IPS-18c (cell line): ENCODE data around the gene ZNRD2.
"Not testable (repeated sequence)": the region's sequence is repeated elsewhere in the genome, so short reads cannot be mapped to it uniquely, and the experiment has no call there.

Source experiments
- H3K4me3 ChIP-seq: 2 replicates; pipeline ENCODE4 v1.7.0; 2013; ENCODE audit warnings: low read depth, mild to moderate bottlenecking, low read length, moderate library complexity; ENCODE audit not compliant: insufficient read depth
- H3K9me3 ChIP-seq: one replicate; pipeline ENCODE4 v1.6.1; 2013; ENCODE audit warnings: mild to moderate bottlenecking, low read length, moderate library complexity; ENCODE audit not compliant: control insufficient read depth, insufficient read depth

Gene ZNRD2

DNA sequence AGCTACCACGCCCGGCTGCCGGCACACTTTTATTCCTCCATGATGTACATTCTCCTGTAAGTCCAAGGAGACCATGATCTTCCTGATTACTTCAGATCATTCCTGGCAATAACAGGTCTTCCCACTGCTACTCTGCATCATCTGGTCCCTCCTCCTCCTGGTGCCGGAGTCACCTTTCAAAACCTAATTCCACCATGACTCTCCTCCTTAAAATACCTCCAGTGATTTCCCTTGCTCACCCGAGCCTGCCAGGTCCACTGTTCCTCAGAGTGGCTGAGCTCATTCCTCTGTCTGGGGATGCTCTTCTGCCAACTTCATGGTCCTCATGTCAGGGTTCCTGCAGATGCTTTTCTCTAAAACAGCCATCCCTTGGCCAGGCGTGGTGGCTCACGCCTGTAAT lies 8.3 kb upstream of the ZNRD2 start:
- H3K9me3 ChIP-seq = no peaks in the 10 kb centered on the region
- no peak overlapping the region for H3K4me3 ChIP-seq

DNA sequence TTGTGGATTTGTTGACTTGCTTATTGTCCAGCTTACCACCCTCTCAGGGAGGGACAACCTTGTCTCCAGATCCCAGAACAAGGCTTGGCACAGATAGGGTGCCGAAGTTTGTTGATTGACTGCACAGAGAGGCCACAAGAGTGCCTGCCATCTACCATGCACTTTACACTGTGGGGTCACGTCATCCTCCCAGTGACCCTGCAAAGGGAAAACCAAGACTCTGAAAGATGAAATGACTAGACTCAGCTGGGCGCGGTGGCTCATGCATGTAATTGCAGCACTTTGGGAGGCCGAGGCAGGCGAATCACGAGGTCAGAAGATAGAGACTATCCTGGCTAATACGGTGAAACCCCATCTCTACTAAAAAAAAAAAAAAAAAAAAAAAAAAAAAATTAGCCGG lies 7.5 kb upstream of the ZNRD2 start:
- H3K4me3 ChIP-seq = no peak overlapping the region
- no peaks in the 10 kb centered on the region for H3K9me3 ChIP-seq

DNA sequence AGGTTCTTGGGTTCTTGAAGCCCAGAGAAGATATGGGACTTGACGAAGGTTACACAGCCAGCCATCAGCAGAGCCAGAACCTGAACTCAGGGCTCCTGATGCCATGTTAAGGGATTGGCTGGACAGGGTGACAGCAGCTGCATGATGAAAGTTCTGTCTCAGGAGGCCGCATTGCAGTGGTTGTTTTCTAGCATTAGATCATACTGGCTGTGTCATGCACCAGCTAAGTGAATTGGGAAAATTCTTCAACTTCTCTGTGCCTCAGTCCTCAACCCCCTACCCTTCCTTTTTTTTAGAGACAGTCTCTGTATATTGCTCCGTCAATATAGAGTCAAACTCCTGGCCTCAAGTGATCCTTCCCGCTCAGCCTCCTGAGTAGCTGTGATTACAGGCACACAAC lies 6.7 kb upstream of the ZNRD2 start:
- H3K9me3 ChIP-seq = no peaks in the 10 kb centered on the region

DNA sequence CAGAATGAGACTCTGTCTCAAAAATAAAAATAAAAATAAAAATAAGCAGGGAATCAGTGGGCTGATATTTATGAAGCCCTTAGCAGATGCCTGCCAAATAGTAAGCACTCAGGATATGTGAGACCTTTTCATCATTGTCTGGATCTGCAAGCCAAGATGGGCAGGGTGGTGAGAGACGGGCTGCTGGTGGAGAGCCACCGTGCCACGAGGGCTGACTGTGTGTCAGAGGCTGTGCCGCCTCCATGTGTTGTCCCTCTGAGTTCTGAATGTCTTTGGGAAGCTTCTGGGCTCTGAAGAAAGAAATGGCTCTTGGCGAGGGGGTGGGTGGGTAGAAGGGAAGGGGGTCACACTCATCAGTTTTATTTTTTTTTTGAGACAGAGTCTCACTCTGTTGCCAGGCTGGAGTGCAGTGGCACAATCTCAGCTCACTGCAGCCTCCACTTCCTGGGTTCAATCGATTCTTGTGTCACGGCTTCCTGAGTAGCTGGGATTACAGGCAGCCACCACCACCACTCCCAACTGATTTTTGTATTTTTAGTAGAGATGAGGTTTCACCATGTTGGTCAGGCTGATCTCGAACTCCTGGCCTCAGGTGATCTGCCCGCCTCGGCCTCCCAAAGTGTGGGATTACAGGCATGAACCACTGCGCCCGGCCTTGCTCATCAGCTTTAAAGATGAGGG lies 5.3 kb upstream of the ZNRD2 start:
- H3K9me3 ChIP-seq, H3K4me3 ChIP-seq: not testable (repeated sequence)

More for the DNA sequence above, 6.7 kb upstream of the ZNRD2 start:
- H3K4me3 ChIP-seq = no peak overlapping the region

DNA sequence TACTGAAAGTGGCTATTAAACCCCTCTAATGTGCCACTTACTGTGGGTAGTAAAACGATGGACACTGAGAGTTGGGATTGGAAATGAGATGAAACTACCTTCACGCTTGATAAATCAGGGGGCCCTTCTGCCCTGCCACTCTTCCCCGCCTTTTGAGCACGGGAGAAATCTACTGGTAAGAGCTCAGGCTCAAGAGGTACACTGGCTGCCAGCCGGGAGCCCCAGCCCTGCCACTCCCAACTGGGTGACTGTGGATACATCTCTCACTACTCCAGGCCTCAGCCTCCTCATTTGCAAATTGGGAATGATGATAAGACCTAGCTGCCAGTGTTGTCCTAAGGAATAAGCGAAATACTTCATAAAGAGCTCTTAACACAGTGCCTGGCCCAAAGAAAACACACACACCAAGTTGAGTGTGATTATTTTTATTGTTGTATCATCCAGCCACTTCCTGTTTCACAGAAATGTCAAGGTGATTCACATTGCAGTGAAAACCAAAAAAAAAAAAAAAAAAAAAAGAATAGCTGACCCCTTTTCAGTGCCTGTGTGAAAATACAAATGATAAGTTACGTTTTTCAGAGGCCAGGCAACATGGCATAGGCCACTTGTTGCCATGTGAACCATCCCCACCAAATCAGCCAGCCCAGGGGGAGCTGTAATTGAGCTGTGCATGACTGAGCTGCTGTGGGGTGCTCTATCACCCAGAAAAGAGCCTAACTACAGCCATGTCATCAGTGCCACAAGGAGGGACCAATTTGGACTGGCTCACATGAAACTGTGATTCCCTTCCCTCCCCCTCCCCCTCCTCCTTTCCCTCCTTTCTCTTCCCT lies 4.4 kb upstream of the ZNRD2 start:
- Histone ChIP-seq H3K9me3 (no peaks in the 10 kb centered on the region), H3K4me3 (no peak overlapping the region)

DNA sequence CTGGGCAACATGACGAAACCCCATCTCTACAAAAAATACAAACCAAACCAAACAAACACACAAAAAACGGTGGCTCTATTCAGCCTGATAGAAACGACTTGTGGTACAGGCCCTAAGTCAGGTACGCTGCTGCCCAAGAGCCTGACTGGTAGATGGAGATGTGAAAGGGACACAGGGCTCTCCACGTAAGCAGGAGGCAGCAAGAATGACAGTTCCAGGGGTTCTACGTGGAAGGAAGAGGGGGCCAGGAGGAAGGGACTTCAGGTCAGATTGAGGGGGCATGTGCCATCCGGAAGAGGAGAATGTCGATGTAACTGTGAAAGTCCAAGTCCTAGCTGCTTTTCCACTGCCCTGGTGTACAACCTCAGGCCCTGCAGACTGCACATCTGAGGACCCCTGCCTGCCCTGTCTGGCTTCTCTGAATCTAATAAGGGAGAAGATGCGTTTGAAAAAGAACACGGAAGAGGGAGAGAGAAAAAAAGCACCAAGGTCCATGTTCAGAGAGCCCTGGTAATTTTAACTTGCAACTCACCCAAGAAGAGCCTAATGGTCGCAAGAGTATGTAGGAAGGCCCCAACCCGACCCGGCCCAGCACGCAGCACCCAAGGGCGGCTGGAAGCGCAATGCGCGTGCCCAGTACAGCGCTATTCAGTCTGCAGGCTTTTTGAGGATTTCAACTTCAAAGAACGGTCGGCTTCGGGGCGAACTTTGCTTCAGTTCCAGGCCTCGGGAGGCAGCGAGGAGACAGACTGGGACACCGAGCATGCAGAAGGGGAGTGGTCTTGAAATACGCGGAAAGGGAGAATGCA lies 909 bp upstream of the ZNRD2 start:
- H3K9me3 ChIP-seq = no peaks in the 10 kb centered on the region

DNA sequence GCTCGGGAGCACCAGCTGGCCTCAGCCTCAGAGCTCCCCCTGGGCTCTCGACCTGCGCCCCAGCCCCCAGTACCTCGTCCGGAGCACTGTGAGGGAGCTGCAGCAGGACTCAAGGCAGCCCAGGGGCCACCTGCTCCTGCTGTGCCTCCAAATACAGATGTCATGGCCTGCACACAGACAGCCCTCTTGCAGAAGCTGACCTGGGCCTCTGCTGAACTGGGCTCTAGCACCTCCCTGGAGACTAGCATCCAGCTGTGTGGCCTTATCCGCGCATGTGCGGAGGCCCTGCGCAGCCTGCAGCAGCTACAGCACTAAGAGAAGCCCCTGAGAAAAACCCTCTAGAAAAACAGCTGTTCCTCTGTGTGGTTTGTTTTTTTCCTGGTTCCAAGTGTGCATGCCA lies 1.1 kb downstream of the ZNRD2 start:
- Histone ChIP-seq H3K9me3 (no peaks in the 10 kb centered on the region), H3K4me3 (peak overlapping the region; percentile 99)

More for the DNA sequence above, 909 bp upstream of the ZNRD2 start:
- peak overlapping the region; percentile 99 for H3K4me3 ChIP-seq

DNA sequence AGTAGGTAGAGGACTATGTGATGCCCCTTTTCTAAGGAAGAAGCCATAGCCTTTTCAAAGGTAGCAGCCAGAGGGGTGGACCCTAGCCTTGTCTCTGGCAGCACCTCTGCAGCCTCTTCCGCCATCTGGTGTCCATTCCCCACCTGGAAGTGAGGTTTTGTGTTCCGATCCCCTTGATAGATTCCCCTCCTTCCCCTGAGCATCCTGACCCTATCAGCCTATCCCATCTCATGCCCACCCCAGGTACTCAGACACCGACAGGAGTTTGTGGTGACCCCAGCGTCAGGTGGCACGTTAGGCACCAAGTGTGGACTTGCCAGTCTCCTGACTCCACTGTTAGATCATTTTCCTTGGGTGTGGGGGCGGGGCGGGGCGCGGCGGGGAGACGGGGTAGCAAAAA lies 1.7 kb downstream of the ZNRD2 start:
- Histone ChIP-seq H3K4me3 (peak overlapping the region; percentile 99; the same call in 1 of the 2 replicates), H3K9me3 (no peaks in the 10 kb centered on the region)

DNA sequence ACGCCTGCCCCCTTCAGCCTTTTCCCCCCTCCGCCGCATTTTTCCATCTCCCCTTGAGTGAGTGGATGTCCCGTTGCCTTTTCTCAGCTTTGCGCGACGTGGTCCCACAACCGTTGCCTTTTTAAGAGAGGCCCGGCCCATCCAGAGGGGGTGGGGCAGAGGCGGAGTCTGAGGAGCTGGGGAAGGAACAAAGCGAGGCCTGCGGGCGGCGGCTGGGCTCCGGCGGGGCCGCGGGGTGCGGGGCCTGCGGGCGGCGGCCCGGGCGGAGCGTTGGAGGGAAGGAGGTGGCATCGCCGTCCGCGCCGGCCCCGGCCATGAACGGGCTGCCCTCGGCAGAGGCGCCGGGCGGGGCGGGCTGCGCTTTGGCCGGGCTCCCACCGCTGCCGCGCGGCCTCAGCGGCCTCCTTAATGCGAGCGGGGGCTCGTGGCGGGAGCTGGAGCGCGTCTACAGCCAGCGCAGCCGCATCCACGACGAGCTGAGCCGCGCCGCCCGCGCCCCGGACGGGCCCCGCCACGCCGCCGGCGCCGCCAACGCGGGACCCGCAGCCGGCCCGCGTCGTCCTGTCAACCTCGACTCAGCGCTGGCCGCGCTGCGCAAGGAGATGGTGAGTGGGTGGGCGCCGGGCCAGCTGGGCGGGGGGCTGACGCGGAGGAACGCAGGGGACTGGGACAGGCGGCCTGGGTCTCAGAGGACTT lies 2.2 kb downstream of the ZNRD2 start, which contains the start of gene FAM89B:
Gene FAM89B (plus strand): TSS at position 183 of the 696 bp plus-strand sequence. CDS start 132 bp downstream, at position 315.
- Histone ChIP-seq H3K4me3 (peak within 1 kb of the TSS; percentile 99), H3K9me3 (no peaks in the 10 kb centered on the region)

DNA sequence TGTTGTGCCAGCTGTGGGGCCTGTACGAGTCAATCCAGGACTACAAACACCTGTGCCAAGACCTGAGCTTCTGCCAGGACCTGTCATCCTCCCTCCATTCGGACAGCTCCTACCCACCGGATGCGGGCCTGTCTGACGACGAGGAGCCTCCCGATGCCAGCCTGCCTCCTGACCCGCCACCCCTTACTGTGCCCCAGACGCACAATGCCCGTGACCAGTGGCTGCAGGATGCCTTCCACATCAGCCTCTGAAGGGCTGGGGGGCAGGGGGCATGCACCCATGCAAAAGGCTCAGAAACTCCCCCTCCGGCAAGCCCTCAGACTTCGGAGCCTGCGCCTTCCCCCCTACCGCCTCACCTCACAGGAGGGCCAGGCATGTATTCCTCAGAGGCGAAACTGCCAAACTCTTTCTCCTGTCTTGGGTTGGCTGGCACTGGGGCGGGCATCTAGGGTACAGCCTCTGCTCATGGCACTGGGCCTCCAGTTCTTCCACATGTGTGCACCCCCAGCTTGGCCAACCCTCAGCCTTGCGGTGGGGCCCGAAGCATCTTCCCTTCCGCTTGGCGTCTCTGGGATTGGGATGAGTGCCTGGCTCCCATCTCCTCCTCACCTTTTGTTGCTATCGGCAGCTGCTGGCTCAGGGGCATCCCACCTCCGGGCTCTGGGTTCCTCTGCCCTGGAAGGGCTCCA lies 3.3 kb downstream of the ZNRD2 start:
- Histone ChIP-seq H3K4me3 (no peak overlapping the region; the same call in 1 of the 2 replicates), H3K9me3 (no peaks in the 10 kb centered on the region)

DNA sequence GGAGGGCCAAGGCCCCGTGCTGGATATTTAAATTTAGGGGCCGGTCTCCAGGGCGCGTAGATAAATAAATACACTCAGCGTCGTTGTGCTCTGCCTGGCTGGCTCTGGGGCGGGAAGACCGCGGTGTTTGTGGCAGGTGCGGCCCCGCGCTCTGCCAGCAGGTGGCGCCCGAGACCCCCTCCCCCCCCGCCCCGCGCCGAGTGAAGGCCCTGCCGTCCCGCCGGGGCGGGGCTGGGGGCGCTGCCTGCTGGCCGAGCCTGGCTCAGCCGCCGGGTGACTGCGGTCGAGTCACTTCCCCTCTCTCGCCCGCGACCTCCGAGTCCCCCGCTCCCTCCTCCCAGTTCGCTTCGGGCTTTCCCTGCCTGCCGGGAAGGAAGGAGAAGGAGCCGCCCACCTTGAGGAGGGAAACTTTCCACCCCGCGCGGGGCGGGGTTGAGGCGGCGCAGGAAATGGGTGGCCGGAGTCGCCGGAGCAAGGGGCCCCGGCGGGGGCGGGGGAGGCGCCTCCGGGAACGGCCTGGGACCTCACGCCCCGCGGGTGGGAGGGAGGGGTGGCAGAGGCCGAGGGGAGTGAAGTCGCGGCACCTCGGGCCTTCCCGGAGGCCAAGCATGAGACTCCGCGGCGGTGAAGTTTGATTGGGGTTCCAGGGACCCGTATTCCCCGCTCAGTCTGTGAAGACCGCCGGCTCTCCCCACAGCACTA lies 4.0 kb downstream of the ZNRD2 start:
- no peaks in the 10 kb centered on the region for H3K9me3 ChIP-seq
- peak overlapping the region; percentile 47; the same call in 1 of the 2 replicates for H3K4me3 ChIP-seq

DNA sequence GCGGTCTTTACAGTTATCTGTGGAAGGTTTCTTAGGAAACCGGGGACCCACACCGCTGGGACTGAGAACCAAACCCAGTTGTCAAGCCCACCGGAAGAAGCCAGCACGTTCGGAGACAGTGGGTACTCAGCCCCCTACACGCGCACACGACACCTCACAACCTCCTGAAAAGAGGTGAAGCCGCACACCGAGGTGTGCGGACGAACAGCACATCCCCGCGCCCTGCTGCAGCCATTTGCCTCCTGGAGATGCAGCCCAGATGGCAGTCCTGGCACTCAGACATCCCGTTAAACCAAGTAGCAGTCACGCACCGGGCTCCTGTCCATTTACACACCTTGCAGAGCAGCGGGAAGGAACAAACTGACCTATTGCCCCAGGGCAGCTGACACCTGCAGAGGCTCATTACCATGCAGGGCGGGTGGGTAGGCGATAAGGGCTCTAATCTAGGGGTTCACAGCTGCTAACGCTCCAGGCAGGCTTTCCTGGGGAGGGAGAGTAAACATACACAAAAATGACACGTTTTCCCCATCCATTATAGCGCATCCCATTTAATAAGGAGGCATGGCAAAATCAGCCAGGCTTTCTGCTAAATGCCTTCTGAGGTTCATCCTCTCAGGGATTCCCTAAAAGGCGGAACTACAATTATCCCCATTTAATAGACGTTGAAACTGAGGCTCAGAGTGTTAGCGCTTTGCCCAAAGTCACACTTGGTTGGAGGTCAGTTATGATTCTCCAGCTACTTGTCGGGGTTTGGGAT lies 4.7 kb downstream of the ZNRD2 start:
- H3K9me3 ChIP-seq = no peaks in the 10 kb centered on the region
- H3K4me3 ChIP-seq = peak overlapping the region; percentile 46

DNA sequence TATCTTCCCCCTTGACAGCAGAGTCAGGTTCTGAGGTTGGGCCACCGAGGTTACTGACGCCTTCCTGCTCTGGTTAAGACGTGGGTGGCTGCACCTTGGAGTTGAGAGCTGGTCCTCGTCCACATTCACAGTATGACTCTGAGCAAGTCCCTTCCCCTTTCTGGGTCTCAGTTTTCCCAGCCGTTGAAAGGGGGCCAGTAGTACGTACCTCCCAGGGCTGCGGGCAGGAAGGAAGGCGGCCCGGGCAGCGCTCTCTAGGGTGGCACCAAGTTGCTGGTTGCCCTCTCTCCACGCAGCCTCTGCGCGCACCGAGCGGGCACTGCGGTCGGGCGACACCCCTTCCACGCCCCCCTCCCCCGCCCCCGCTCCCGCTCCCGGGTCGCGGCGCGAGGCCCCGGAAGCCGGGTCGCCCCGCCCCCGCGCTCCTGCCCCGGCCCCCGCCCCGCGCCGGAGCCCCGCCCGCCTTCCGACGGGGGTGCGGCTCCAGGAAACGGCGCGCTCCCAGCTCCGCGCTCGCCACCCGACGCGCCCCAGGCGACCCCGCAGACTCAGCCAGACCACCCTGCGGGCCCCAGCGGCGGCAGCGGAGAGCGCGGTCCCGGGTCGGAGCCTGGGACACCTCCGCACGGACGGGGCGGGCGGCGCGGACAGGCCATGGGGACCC lies 5.4 kb downstream of the ZNRD2 start, which contains the start of gene EHBP1L1:
Gene EHBP1L1 (plus strand): TSS at position 486 of the 664 bp plus-strand sequence. CDS start 250 bp downstream, outside the sequence.
- Histone ChIP-seq H3K4me3 (peak within 1 kb of the TSS; percentile 46), H3K9me3 (peaks cover 2% of the 10 kb centered on the region)

DNA sequence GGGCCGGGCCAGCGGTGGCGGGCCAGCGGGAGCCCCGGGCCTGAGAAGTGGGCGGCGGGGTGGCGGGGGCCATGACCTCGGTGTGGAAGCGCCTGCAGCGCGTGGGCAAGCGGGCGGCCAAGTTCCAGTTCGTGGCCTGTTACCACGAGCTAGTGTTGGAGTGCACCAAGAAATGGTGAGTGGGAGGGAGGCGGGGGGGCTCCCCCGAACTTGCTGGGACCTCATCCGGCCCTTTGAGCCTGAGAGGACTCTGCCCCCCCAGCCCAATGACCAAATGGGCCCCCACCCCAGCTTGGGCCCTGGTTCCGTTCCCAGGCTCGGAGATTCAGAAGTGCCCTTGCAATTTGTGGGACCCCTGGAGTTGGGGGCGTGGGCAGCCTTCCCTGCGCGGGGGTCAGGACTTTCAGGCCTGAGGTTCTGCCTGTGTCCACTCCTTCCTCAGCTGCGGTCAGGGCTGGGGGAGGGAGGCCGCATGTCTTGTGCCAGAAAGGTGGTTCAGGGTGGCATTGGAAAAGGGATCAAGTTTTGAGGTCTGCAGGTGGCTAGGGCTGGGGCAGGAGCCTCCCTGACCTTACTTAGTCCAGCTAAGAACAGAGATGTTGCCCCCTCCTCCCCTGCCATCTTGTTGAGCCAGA lies 6.1 kb downstream of the ZNRD2 start:
- Histone ChIP-seq H3K9me3 (peaks cover 2% of the 10 kb centered on the region), H3K4me3 (peak overlapping the region; percentile 46)
